Activated naive CD4-positive, alpha-beta T cell treated with anti-CD3 and anti-CD28 coated beads, Interleukin-2, amount 50 U/mL, for 72 hours (primary cell): ENCODE data around the gene SNAPC2. TPM values are rescaled to one million over a fixed set of nuclear protein-coding genes. Genes with fewer than 3 reads are reported as not detected.
"Not testable (repeated sequence)": the region's sequence is repeated elsewhere in the genome, so short reads cannot be mapped to it uniquely, and the experiment has no call there.

Source experiments
- ATAC-seq, 2 donors: fragments of 150-1000 bp; cut with Tn5 transposase; 2 replicates each; pipeline ENCODE4 v1.10.0; 2021; ENCODE audit warnings: mild to moderate bottlenecking in 2 of 2, moderate library complexity in 2 of 2
- DNase-seq, 2 donors: peaks; one replicate each; pipeline ENCODE4 v3.0.0; 2021 to 2022; ENCODE audit warnings: low spot score in 2 of 2
- H3K27ac Mint-ChIP-seq, 2 donors: one replicate each; pipeline ENCODE4 v1.8.0; 2022; ENCODE audit warnings: mild to moderate bottlenecking in 2 of 2, mixed read lengths in 2 of 2
- H3K36me3 Mint-ChIP-seq, 2 donors: one replicate each; pipeline ENCODE4 v1.8.0; 2022; ENCODE audit warnings: mixed read lengths in 2 of 2
- H3K9me3 Mint-ChIP-seq, 2 donors: one replicate each; pipeline ENCODE4 v1.8.0; 2022; ENCODE audit warnings: mixed read lengths in 2 of 2
- total RNA-seq, 2 donors: library from RNA; stranded (reverse); gene quantifications; one replicate each; pipeline ENCODE4 v1.2.3, GENCODE V29; 2022

The SNAPC2 gene
- total RNA-seq, 2 donors from 2014 or later, result 16.0 to 22.0 TPM

- ATAC-seq (no peak), DNase-seq (no peak)
- Mint-ChIP-seq H3K9me3 (no peaks in the 10 kb centered on the region), H3K27ac (no peak overlapping the region), H3K36me3 (peaks cover 0 to 5% of the 10 kb centered on the region in 2 donors)
These were observed 6.5 kb upstream of the SNAPC2 start for GRCh38 chr19:7913652-7914051.

- Mint-ChIP-seq H3K9me3 (no peaks in the 10 kb centered on the region), H3K27ac (no peak overlapping the region), H3K36me3 (peaks cover 0 to 5% of the 10 kb centered on the region in 2 donors)
- no peak for ATAC-seq
- DNase-seq, result no peak
These were observed 6.0 kb upstream of the SNAPC2 start for GRCh38 chr19:7914099-7914498.

- no peaks in the 10 kb centered on the region for H3K9me3 Mint-ChIP-seq
- DNase-seq, result no peak
- no peak within 1 kb of the TSS for H3K27ac Mint-ChIP-seq
- H3K36me3 Mint-ChIP-seq, result peaks cover 0 to 5% of the 10 kb centered on the region in 2 donors
- ATAC-seq, result no peak
These were observed 5.5 kb upstream of the SNAPC2 start, which contains the start of gene TGFBR3L for GRCh38 chr19:7914598-7915045. TSS of gene TGFBR3L (plus strand) at chr19:7914830.

- no peaks in the 10 kb centered on the region for H3K9me3 Mint-ChIP-seq
- DNase-seq (no peak), ATAC-seq (no peak)
- H3K36me3 Mint-ChIP-seq, result peaks cover 4 to 5% of the 10 kb centered on the region in 2 donors
- H3K27ac Mint-ChIP-seq, result no peak overlapping the region
These were observed 4.7 kb upstream of the SNAPC2 start for GRCh38 chr19:7915250-7916102.

GRCh38 chr19:7916103-7916954 lies 3.8 kb upstream of the SNAPC2 start:
- DNase-seq, result peak in 1 of 2 donors; percentile 71

GRCh38 chr19:7916955-7917266 lies 3.2 kb upstream of the SNAPC2 start:
- no peak for ATAC-seq
- peaks cover 4 to 5% of the 10 kb centered on the region in 2 donors for H3K36me3 Mint-ChIP-seq
- no peaks in the 10 kb centered on the region for H3K9me3 Mint-ChIP-seq
- H3K27ac Mint-ChIP-seq, result no peak overlapping the region
- no peak for DNase-seq

More at GRCh38 chr19:7916103-7916954, 3.8 kb upstream of the SNAPC2 start:
- Mint-ChIP-seq H3K9me3 (no peaks in the 10 kb centered on the region), H3K36me3 (peaks cover 4 to 5% of the 10 kb centered on the region in 2 donors), H3K27ac (no peak overlapping the region)
- ATAC-seq, result peak; percentile 23 to 25

- peak; percentile 17 to 37 for ATAC-seq
- H3K27ac Mint-ChIP-seq, result no peak overlapping the region
- DNase-seq, result peak in 1 of 2 donors; percentile 68
- H3K36me3 Mint-ChIP-seq, result peaks cover 4 to 5% of the 10 kb centered on the region in 2 donors
- no peaks in the 10 kb centered on the region for H3K9me3 Mint-ChIP-seq
These were observed 2.7 kb upstream of the SNAPC2 start for GRCh38 chr19:7917267-7918061.

GRCh38 chr19:7918062-7918614 lies 2.0 kb upstream of the SNAPC2 start:
- not testable (repeated sequence) for ATAC-seq, H3K9me3 Mint-ChIP-seq, H3K27ac Mint-ChIP-seq, DNase-seq, H3K36me3 Mint-ChIP-seq

GRCh38 chr19:7918615-7919421 lies 1.3 kb upstream of the SNAPC2 start:
- Mint-ChIP-seq H3K36me3 (peaks cover 0 to 4% of the 10 kb centered on the region in 2 donors), H3K9me3 (no peaks in the 10 kb centered on the region), H3K27ac (no peak overlapping the region)
- no peak for ATAC-seq
- DNase-seq, result no peak

- Mint-ChIP-seq H3K9me3 (no peaks in the 10 kb centered on the region), H3K36me3 (peaks cover 0 to 4% of the 10 kb centered on the region in 2 donors), H3K27ac (peak overlapping the region; percentile 67 to 73)
- ATAC-seq (peak; percentile 48 to 63), DNase-seq (peak; percentile 93 to 96)
These were observed 572 bp downstream of the SNAPC2 start for GRCh38 chr19:7920519-7921301.

GRCh38 chr19:7921302-7921966 lies 1.3 kb downstream of the SNAPC2 start:
- H3K27ac Mint-ChIP-seq, result peak overlapping the region in 1 of 2 donors; percentile 67
- no peak for ATAC-seq

GRCh38 chr19:7921967-7922835 lies 2.1 kb downstream of the SNAPC2 start:
- Mint-ChIP-seq H3K9me3 (no peaks in the 10 kb centered on the region), H3K36me3 (peaks cover 0 to 4% of the 10 kb centered on the region in 2 donors), H3K27ac (no peak overlapping the region)
- ATAC-seq (no peak), DNase-seq (no peak)

More at GRCh38 chr19:7921302-7921966, 1.3 kb downstream of the SNAPC2 start:
- H3K9me3 Mint-ChIP-seq, result no peaks in the 10 kb centered on the region
- peaks cover 0 to 4% of the 10 kb centered on the region in 2 donors for H3K36me3 Mint-ChIP-seq
- DNase-seq, result no peak

GRCh38 chr19:7922836-7923195 lies 2.7 kb downstream of the SNAPC2 start:
- H3K27ac Mint-ChIP-seq, result no peak overlapping the region
- no peaks in the 10 kb centered on the region for H3K9me3 Mint-ChIP-seq
- ATAC-seq, result no peak
- DNase-seq, result no peak
- H3K36me3 Mint-ChIP-seq, result peaks cover 0 to 4% of the 10 kb centered on the region in 2 donors
